Inflammatory macrophage treated with lipopolysaccharide for 1 hour (primary cell): Measurements from ENCODE around the gene SMAP1.
A peak's percentile ranks its signal among the peaks of the same experiment; 100 is the strongest.
"Not testable (repeated sequence)": the region's sequence is repeated elsewhere in the genome, so short reads cannot be mapped to it uniquely, and the experiment has no call there.

ENCODE experiments used
- DNase-seq, 2 donors: peaks; one replicate each; pipeline ENCODE4 v3.0.0-alpha.2; 2020 to 2022

The SMAP1 gene

DNA sequence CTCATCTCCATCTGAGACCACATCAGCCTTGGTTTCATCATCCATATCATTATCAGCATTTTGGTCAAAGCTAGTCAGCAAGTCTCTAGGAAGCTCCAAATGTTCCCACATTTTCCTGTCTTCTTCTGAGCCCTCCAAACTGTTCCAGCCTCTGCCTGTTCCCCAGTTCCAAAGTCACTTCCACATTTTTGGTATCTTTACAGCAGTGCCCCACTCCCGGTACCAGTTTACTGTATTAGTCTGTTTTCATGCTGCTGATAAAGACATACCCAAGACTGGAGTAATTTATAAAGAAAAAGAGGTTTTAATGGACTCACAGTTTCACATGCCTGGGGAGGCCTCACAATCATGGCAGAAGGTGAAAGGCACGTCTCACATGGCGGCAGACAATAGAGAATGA lies 74.8 kb downstream of the SMAP1 start:
- DNase-seq = peak in 1 of 2 donors; percentile 40

DNA sequence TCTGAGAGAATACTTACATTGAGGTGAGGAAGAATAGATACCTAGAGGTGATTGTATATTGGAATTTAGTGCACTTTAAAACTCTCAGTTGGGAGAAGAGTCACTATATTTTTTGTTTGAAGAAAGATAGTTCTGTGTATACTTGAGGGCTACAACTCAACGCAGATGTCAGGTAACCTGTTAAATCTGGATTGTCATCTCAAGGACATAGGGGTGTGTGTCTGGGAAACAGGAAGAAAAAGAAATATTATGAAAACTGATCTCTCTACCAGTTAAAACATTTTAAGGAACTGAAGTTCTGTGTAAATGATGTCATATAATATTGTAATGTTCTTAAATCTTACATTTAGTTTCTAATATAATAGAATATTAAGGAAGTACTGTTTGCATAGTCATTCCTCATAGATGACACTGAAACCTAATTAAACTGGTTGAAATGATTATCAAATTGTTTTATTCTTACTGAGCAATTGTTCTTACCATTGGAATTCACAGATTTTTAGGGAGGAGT lies 86.2 kb downstream of the SMAP1 start:
- peak; percentile 46 to 79 for DNase-seq

DNA sequence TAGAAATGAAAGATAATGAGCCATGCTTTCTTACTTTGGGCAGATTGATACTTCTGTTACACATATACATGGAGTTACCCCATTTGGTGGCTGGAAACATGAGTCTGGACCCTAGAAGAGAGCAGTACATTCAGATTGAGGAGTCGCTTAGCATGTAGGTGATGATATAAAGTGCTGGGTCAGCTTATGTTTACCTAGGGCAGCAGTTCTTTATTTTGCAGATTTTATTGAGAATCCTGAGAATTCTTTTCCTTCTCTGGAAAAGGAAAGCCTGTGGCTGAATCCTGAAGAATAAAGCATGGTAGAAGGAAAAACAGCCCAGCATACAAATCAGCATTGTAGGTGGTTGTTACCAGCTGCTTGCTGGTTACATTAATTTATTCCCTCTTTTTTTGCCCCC lies 91.2 kb downstream of the SMAP1 start:
- no peak for DNase-seq

GRCh38 chr6:70763754-70764510 lies 96.2 kb downstream of the SMAP1 start:
- no peak for DNase-seq

DNA sequence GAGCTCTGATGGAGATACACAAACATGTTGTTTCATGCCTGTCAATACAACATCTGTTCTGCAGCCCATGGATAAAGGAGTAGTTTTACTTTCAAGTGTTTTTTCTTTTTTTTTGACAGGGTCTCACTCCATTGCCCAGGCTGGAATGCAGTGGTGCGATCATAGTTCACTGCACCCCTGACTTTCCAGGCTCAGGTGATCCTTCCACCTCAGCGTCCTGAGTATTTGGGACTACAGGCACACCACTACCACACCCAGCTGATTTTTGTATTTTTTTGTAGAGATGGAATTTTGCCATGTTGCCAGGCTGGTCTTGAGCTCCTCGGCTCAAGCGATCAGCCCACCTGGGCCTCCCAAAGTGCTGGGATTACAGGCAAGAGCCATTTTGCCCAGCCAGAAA lies 97.0 kb downstream of the SMAP1 start:
- no peak for DNase-seq

DNA sequence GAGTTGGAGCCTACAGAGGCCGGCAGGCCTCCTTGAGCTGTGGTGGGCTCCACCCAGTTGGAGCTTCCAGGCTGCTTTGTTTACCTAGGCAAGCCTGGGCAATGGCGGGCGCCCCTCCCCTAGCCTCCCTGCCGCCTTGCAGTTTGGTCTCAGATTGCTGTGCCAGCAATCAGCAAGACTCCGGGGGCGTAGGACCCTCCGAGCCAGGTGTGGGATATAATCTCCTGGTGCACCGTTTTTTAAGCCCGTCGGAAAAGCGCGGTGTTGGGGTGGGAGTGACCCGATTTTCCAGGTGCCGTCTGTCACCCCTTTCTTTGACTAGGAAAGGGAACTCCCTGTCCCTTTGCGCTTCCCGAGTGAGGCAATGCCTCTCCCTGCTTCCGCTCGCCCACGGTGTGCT lies 103.7 kb downstream of the SMAP1 start:
- DNase-seq = not testable (repeated sequence)

DNA sequence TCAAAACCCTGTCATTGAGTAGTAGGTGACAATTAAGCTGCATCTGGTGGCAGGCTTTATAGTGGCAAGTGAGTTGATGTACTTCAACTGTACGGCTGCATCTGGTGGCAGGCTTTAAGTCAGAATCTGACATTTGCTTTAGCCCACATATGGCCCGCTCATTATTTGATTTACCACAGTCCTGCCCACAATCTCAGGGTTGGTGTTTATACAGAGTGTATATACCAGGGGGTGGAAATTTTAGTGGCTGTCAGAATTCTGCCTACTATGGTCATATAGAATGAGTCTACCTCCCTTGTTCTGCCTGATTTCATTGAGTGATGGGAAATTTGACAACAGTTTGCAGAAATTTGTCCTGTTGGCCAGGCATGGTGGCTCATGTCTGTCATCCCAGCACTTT lies 112.3 kb downstream of the SMAP1 start:
- DNase-seq = no peak

DNA sequence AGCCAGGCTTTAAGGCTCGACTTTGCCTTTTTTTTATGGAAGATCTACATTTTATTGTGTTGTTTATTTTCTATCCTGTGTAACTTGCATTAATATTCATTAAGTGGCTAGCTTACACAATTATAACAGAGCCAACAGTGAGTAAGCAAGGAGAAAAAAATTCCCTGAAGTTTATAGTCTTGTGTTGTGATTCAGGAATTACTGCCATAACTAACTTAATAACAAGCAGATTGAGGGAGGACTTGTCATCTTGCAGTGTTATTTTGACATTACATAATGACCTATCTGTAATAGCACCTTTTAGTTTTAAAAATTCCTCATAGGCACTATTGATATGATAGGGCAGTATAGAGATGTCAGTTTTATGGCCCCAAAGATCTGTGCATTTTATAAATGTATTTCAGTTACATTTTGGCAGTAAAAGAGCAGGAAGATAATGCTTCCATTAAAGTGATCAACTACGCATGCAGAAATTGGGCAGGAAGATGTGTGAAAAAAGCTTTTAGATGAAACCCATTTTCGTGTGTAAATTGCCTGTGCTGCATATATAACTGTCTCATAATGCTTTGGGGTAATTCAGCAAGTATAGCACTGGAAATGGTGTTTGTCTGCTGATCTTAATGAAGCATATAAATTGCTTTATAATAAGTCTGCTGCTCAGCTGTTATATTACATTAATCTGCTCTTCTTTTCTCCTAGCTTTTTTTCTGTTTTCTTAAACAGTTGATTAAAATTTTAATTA lies 123.0 kb downstream of the SMAP1 start:
- DNase-seq = no peak

- DNase-seq = no peak
These were observed 129.9 kb downstream of the SMAP1 start for GRCh38 chr6:70797625-70798024.

GRCh38 chr6:70806086-70806485 lies 138.4 kb downstream of the SMAP1 start:
- DNase-seq = no peak

- no peak for DNase-seq
These were observed 144.1 kb downstream of the SMAP1 start for GRCh38 chr6:70811788-70812187.

- no peak for DNase-seq
These were observed 146.2 kb downstream of the SMAP1 start for GRCh38 chr6:70813885-70814284.

DNA sequence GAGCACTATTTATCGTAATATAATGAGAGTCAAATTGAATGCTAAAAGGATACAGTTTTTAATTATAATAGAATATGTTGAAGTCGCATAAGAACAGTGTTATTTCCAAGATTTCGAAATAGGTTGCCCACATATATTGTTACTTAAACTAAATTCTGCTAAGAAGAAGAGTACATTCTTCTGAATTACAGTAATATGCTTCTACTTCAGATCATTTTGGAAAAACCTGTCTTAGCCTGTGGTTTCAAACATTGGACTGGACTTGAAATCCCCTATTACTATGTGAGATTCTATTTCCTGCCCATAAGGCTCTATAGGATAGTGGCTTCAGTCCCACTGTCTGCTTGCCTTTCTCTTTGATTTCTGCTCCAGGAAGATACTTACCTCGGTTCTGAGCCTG lies 152.0 kb downstream of the SMAP1 start:
- peak; percentile 68 to 69 for DNase-seq

DNA sequence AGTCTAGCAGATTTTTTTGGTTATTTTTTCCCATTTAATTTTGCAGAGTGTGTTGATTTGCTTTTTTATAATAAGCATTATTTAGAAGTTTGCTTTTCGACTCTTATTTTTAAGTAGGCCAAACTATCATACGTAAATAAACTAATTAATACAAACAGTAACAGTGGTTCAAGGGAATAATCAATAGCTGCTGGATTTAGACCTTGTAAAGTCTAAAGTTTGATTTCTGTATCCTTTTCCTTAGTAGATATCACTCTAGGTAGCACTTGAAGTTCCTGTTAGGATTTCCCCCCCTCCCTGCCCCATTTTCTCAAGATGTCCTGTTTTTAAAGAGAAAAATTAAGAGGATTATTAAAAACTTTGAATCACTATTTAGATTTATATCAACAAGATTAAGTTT lies 153.1 kb downstream of the SMAP1 start:
- no peak for DNase-seq

DNA sequence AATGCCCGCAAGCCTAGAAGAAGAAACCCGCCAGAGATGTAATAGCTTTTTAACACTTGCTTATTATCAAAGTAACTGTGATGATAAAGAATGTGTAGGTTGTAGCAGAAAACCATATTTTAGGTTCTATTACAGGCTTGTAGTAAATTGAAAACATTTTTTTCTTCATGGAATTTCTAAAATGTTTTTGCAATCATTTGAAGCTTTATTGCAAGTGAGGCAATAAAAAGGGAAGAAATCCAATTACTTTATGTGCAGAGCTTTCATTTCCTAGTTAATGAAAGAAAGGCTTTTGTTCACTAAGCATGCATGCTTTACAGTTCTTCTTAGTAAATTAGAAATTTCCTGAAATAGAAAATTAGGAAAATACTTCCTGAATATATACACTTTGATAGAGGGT lies 154.1 kb downstream of the SMAP1 start:
- peak in 1 of 2 donors; percentile 2 for DNase-seq

DNA sequence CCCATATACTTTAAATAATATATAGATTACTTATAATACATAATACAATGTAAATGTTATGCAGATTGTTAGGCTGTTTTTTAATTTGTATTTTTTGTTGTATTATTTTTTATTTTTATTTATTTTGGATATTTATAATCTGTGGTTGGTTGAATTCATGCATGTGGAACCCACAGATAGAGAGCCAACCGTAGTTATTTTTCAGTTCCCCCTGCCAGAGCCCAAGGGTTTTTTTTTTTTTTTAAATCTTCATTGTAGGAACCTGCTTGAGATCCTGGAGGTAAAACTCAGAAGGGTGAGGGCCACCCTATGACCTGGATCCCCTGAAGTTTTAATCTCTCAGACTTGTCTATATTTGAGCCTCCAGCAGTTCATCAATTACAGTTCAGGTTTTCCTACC lies 156.0 kb downstream of the SMAP1 start:
- DNase-seq = no peak

DNA sequence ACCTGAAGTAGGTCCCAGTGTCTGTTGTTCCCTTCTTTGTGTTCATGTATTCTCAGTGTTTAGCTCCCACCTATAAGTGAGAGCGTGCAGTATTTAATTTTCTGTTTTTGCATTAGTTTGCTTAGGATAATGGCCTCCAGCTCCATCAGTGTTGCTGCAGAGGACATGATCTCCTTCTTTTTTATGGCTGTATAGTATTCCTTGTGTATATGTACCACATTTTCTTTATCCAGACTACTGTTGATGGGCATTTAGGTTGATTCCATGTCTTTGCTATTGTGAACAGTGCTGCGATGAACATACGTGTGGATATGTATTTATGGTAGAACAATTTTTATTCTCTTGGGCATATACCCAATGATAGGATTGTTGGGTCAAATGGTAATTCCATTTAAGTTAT lies 163.7 kb downstream of the SMAP1 start:
- no peak for DNase-seq

DNA sequence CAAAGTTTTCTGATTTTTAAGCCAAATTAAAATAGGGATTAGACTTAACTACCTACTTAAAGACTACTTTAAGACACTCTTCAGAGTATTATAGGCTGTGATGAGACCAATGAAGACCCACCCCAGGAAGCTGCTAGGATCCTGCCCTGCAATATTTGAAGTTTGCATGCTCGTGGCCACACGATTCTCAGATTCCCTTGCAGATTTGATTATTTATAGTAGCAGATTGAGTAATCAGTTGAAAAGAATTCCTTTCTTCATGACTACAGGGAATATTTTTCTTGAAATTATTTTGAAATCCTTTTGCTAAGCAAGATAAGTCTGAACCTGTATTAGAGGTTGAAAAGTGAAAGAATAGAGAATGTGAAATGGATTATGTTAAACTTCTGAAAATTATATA lies 166.8 kb downstream of the SMAP1 start:
- no peak for DNase-seq

DNA sequence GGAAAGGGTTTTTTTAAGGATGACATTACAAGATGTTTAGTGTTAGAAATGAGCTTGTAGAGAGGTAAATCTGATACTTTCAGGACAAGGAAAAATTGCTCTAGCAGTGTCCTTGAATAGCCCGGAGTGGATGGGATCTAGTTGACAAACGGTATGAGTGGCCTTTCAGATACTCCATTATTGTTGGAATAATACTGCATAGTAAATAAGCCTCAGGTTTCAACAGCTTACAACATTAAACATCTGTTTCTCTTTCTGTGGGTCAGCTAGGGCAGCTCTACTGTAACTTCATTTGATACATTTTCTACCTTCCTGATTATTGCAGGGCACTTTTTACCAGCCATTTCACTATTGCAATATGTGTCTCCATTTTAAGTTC lies 171.2 kb downstream of the SMAP1 start:
- DNase-seq = no peak

DNA sequence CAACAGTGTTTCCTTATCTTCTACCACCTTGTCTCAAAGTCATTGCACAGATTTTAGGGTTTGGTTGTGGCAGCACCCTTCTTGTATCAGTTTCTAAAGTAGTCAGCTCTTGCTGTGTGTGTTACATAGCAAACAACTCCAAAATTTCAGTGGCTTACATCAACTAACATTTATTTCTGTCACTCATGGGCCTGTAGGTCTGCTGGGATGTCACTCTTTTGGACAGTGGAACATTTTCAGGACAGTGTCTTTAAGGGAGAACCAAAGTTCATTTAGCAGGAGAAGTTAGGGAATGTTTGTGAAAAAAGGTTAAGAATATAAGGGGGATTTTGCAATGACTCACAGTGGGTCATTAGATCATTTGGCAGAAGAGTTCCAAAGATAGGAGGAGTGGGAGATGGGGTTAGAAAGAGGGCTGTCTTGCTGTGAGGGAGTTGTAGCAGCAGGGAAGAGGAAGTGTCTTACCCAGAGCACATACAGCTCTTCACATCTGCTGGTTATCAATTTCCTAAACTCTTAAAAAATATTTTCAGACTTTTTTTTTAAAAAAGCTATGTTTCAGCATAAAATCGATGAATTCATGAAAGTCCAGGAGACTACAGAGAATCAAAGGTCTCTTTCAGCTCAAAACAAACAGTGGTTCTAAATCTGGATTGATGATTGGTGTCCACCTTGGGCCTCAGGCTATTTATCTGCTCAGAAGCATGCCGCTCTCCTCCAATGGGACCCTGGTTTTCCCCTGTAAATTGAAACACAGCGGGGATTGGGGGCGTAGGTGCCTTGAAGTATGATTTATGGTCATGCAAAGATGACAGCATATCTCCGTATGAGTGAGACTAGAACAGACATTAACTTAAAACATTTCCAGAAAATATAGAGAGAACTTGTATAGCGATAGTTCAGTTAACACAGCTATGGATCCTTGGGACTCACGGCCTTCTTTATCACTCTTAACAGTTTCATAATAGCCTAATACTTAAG lies 171.9 kb downstream of the SMAP1 start:
- peak in 1 of 2 donors; percentile 17 for DNase-seq

DNA sequence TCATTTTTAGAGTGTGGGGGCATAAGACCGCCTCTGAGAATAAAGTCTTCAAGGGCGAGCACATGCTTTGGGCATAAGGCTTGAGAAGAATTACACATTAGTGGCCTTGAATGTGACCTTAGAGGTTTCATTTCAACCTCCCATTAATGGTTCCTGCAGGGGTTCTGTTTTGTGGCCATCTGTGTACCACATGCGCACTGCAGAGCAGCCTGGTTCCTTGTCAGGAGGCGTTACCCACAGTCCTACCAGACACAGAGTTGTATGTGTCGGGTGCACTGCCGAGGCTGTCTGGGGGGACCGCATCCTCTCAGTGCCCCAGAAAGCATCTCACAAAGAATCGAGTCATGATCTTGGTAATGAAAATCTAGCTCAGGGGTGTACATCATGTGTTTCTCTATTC lies 173.4 kb downstream of the SMAP1 start:
- no peak for DNase-seq

GRCh38 chr6:70842541-70842940 lies 174.9 kb downstream of the SMAP1 start:
- no peak for DNase-seq

DNA sequence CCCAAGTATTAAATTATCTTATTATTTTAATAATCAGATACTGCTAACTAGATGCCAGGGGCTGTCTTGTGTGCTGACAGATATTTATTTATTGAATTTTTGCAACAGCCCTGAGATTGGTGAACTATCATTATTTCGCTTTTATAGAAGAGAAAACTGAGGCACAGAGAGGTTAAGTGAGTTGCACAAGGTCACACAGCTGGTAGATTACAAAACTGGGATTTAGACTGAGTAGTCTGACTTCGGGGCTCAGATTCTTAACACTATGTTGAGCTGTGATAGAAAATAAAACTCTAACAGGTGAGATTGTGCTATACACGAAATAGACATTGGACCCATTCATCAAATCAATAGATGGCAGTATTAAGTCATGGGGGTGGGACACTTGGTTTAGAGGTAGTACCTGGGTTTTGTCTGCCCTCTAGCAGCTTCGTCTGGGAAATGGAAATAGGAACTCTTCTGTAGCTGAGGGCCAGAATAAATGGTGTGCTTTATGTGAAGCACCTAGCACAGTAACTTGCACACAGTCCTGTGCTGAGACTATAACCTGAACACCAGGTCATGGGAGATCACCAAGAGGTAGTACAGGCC lies 175.7 kb downstream of the SMAP1 start:
- DNase-seq = no peak
